HCT116 (cell line): ENCODE measurements around the gene SUPT5H. TPM values are rescaled to one million over a fixed set of nuclear protein-coding genes. Genes with fewer than 3 reads are reported as not detected.

Source experiments
- ATAC-seq: fragments of 200-7000 bp; cut with Tn5 transposase; 2 replicates; pipeline ENCODE4 v1.9.1; 2020; ENCODE audit warnings: mild to moderate bottlenecking, moderate library complexity
- BruUV-seq: library from RNA; stranded (reverse); fragments of 400-500 nt; replicated peaks from 2 replicates; lab custom pipeline; 2021; lab: Mats Ljungman, UMichigan
- CTCF ChIA-PET: fragments of 300-600 bp; sonication (Branson Sonifier 250); formaldehyde crosslinking; loops from one replicate; lab custom pipeline; 2021; ENCODE audit warnings: antibody characterized with exemption; lab: Charles Lee
- POLR2A ChIA-PET: fragments of 300-600, 350-600 bp; sonication (Branson Sonifier 250); formaldehyde crosslinking; loops from one replicate; lab custom pipeline; 2021; ENCODE audit warnings: antibody characterized with exemption; lab: Charles Lee
- RAD21 ChIA-PET, 2 experiments: fragments of 300-600 bp; sonication (Branson Sonifier 250); formaldehyde crosslinking; loops; one replicate each; lab custom pipeline; 2023; ENCODE audit warnings: low total read pairs in 2 of 2; ENCODE audit not compliant: uncharacterized antibody in 2 of 2, unreplicated experiment in 2 of 2, low non-redundant PET in 1 of 2; lab: Charles Lee
- DNase-seq: peaks from one replicate; pipeline ENCODE4 v3.0.0-alpha.2; 2010; ENCODE audit warnings: low read depth, low spot score
- H2AFZ ChIP-seq: fragments of 200-600 bp; shearing (Covaris generic), sonication (generic); 2 replicates; pipeline ENCODE4 v1.6.1; 2017; ENCODE audit warnings: low read depth, mixed run types, mixed read lengths, antibody characterized with exemption, low read length; ENCODE audit not compliant: poor library complexity, severe bottlenecking
- H3K27ac ChIP-seq: 2 replicates; pipeline ENCODE4 v1.5.1; 2012; ENCODE audit warnings: low read depth, low read length
- H3K27me3 ChIP-seq: fragments of 200-600 bp; sonication (generic); 2 replicates; pipeline ENCODE4 v1.6.1; 2016; ENCODE audit warnings: mixed run types, low read length, mixed read lengths; ENCODE audit not compliant: insufficient read depth
- H3K36me3 ChIP-seq, 2 experiments: fragments of 200-500 bp in 1 of 2; fragments of 200-600 bp in 1 of 2; sonication (Bioruptor generic) in 1 of 2; sonication (generic) in 1 of 2; 2 replicates each; pipeline versions ENCODE4 v1.5.1 to v1.6.1; 2014 to 2016; ENCODE audit warnings: low read length in 2 of 2, inconsistent platforms in 1 of 2, mixed read lengths in 1 of 2, mixed run types in 1 of 2; ENCODE audit not compliant: insufficient read depth in 2 of 2, control insufficient read depth in 1 of 2
- H3K4me1 ChIP-seq, 2 experiments: fragments of 200-600 bp in 1 of 2; sonication (generic) in 1 of 2; 2 replicates each; pipeline versions ENCODE4 v1.5.1 to v1.6.1; 2012 to 2017; ENCODE audit warnings: low read length in 2 of 2, inconsistent platforms in 1 of 2, mild to moderate bottlenecking in 1 of 2, mixed read lengths in 1 of 2, mixed run types in 1 of 2, moderate library complexity in 1 of 2; ENCODE audit not compliant: insufficient read depth in 2 of 2, control insufficient read depth in 1 of 2
- H3K4me2 ChIP-seq: fragments of 200-600 bp; sonication (generic); 2 replicates; pipeline ENCODE4 v1.6.1; 2017; ENCODE audit warnings: mixed run types, low read length, mixed read lengths
- H3K4me3 ChIP-seq, 2 experiments: fragments of 200-600 bp in 1 of 2; sonication (generic) in 1 of 2; replicated peaks in 1 of 2; 2 replicates each; pipeline ENCODE4 v1.5.1; 2011 to 2016; ENCODE audit warnings: low read length in 2 of 2, control low read depth in 1 of 2, low read depth in 1 of 2, mild to moderate bottlenecking in 1 of 2, mixed read lengths in 1 of 2, mixed run types in 1 of 2
- H3K79me2 ChIP-seq: fragments of 200-600 bp; sonication (generic); 2 replicates; pipeline ENCODE4 v1.6.1; 2017; ENCODE audit warnings: mild to moderate bottlenecking, mixed run types, low read length, moderate library complexity, mixed read lengths; ENCODE audit not compliant: insufficient read depth
- H3K9ac ChIP-seq: fragments of 200-600 bp; sonication (generic); 2 replicates; pipeline ENCODE4 v1.6.1; 2016; ENCODE audit warnings: low read length, mixed read lengths
- H3K9me2 ChIP-seq: fragments of 200-600 bp; sonication (generic), shearing (Covaris generic); 2 replicates; pipeline ENCODE4 v1.6.1; 2017; ENCODE audit warnings: mixed run types, mild to moderate bottlenecking, moderate library complexity; ENCODE audit not compliant: insufficient read depth
- H3K9me3 ChIP-seq, 2 experiments: fragments of 200-500 bp in 1 of 2; fragments of 200-600 bp in 1 of 2; sonication (Bioruptor generic) in 1 of 2; sonication (generic) in 1 of 2; 2 replicates each; pipeline ENCODE4 v1.6.1; 2014 to 2017; ENCODE audit warnings: low read length in 2 of 2, mixed read lengths in 2 of 2, inconsistent platforms in 1 of 2, low read depth in 1 of 2, mild to moderate bottlenecking in 1 of 2, mixed run types in 1 of 2, moderate library complexity in 1 of 2; ENCODE audit not compliant: control insufficient read depth in 1 of 2, insufficient read depth in 1 of 2
- H4K20me1 ChIP-seq: fragments of 200-600 bp; sonication (generic), shearing (Covaris generic); 2 replicates; pipeline ENCODE4 v1.6.1; 2017; ENCODE audit warnings: mixed run types, mild to moderate bottlenecking, moderate library complexity; ENCODE audit not compliant: insufficient read depth
- ATF3 ChIP-seq: IDR thresholded peaks from 2 replicates; pipeline ENCODE4 v1.6.1; 2012
- CEBPB ChIP-seq: IDR thresholded peaks from 2 replicates; pipeline ENCODE4 v1.6.1; 2012; ENCODE audit warnings: low read depth
- EGR1 ChIP-seq: IDR thresholded peaks from 2 replicates; pipeline ENCODE4 v1.6.1; 2012; ENCODE audit warnings: low read depth
- ELF1 ChIP-seq: IDR thresholded peaks from 2 replicates; pipeline ENCODE4 v1.6.1; 2012; ENCODE audit warnings: low read depth, borderline replicate concordance
- EZH2 ChIP-seq: fragments of 200-600 bp; sonication (generic); IDR thresholded peaks from 2 replicates; pipeline ENCODE4 v1.6.1; 2017; ENCODE audit warnings: antibody characterized with exemption, mixed run types
- EZH2phosphoT487 ChIP-seq: fragments of 200-600 bp; IDR thresholded peaks from 2 replicates; pipeline ENCODE4 v1.6.1; 2018; ENCODE audit warnings: antibody characterized with exemption, borderline replicate concordance
- FOSL1 ChIP-seq: IDR thresholded peaks from 2 replicates; pipeline ENCODE4 v1.6.1; 2012; ENCODE audit warnings: low read depth
- JUND ChIP-seq: IDR thresholded peaks from 2 replicates; pipeline ENCODE4 v1.6.1; 2012
- POLR2AphosphoS5 ChIP-seq: IDR thresholded peaks from 2 replicates; pipeline ENCODE4 v1.6.1; 2011; ENCODE audit warnings: mild to moderate bottlenecking, low read depth, low read length, moderate library complexity
- RAD21 ChIP-seq: IDR thresholded peaks from 2 replicates; pipeline ENCODE4 v1.6.1; 2012; ENCODE audit warnings: low read depth, mild to moderate bottlenecking
- SIN3A ChIP-seq: IDR thresholded peaks from 2 replicates; pipeline ENCODE4 v1.6.1; 2012; ENCODE audit warnings: low read depth
- SP1 ChIP-seq: IDR thresholded peaks from 2 replicates; pipeline ENCODE4 v1.6.1; 2012; ENCODE audit warnings: low read depth
- SRF ChIP-seq: IDR thresholded peaks from 2 replicates; pipeline ENCODE4 v1.6.1; 2012; ENCODE audit warnings: low read depth
- TCF7L2 ChIP-seq: IDR thresholded peaks from 2 replicates; pipeline ENCODE4 v1.7.0; 2011; ENCODE audit warnings: borderline replicate concordance, inconsistent platforms; ENCODE audit not compliant: insufficient read depth, insufficient read length; ENCODE audit errors: extremely low read depth
- YY1 ChIP-seq: IDR thresholded peaks from 2 replicates; pipeline ENCODE4 v1.6.1; 2011; ENCODE audit warnings: low read length, low read depth, moderate library complexity, mild to moderate bottlenecking; ENCODE audit not compliant: insufficient replicate concordance; ENCODE audit errors: extremely low read depth
- ZBTB33 ChIP-seq: IDR thresholded peaks from 2 replicates; pipeline ENCODE4 v1.6.1; 2011; ENCODE audit warnings: mild to moderate bottlenecking, low read length, moderate library complexity; ENCODE audit not compliant: insufficient replicate concordance; ENCODE audit errors: extremely low read depth
- ZFX ChIP-seq: fragments of 450-650 bp; IDR thresholded peaks from 2 replicates; pipeline ENCODE4 v1.6.1; 2017
- ZNF274 ChIP-seq: fragments of 200-500 bp; sonication (Bioruptor generic); IDR thresholded peaks from 2 replicates; pipeline ENCODE4 v1.6.1; 2014; ENCODE audit warnings: mild to moderate bottlenecking, low read depth, low read length, inconsistent platforms
- intact Hi-C: fragments of 100-400 bp; cut with micrococcal nuclease; formaldehyde crosslinking; loops from 2 replicates; pipeline ENCODE4 v1.10.0; 2022
- total RNA-seq: library from RNA; stranded (reverse); gene quantifications from one replicate; pipeline ENCODE4 v1.2.1, GENCODE V29; 2021; ENCODE audit not compliant: unreplicated experiment
- TF ChIP-seq, protein P1 (sequence below), 3 experiments: fragments of 200-600 bp in 1 of 3; sonication (generic) in 1 of 3; IDR thresholded peaks in 2 of 3; conservative IDR thresholded peaks in 1 of 3; 2 replicates each; pipeline ENCODE4 v1.5.1; 2012 to 2017; ENCODE audit warnings: low read depth in 2 of 3, low read length in 2 of 3, antibody characterized with exemption in 1 of 3, borderline replicate concordance in 1 of 3, control low read depth in 1 of 3, mild to moderate bottlenecking in 1 of 3, mixed read lengths in 1 of 3, mixed run types in 1 of 3, moderate library complexity in 1 of 3; ENCODE audit not compliant: insufficient read depth in 1 of 3
- TF ChIP-seq, protein P2 (sequence below): IDR thresholded peaks from 2 replicates; pipeline ENCODE4 v1.6.1; 2012; ENCODE audit warnings: low read depth

The SUPT5H gene
- total RNA-seq, 1 experiment from 2014 or later: 120 TPM

GRCh38 chr19:39507715-39508364 lies 62.5 kb downstream of the SUPT5H start:
- RAD21 ChIA-PET: no interaction called here
- H3K4me2 ChIP-seq: no peak overlapping the region
- no peak overlapping the region for H3K9ac ChIP-seq
- CTCF ChIA-PET: no interaction called here
- no peaks in the 10 kb centered on the region for H3K27me3 ChIP-seq
- DNase-seq (no peak), ATAC-seq (no peak)
- H3K4me1 ChIP-seq: peaks cover 0 to 3% of the 10 kb centered on the region in 2 experiments; a peak in 1 of 4 replicates
- BruUV-seq: no TSS peak
- H2AFZ ChIP-seq: no peak overlapping the region
- no peaks in the 10 kb centered on the region for H3K79me2 ChIP-seq
- H4K20me1 ChIP-seq: no peaks in the 10 kb centered on the region
- POLR2A ChIA-PET: no interaction called here
- H3K4me3 ChIP-seq: no peak overlapping the region
- H3K9me2 ChIP-seq: no peaks in the 10 kb centered on the region
- H3K9me3 ChIP-seq: no peaks in the 10 kb centered on the region
- intact Hi-C loops: no loop called here
- H3K27ac ChIP-seq: no peak overlapping the region
- no peaks in the 10 kb centered on the region for H3K36me3 ChIP-seq
- TF ChIP-seq RAD21 (no peak), ELF1 (no peak), POLR2AphosphoS5 (no peak), EZH2 (no peak), ATF3 (no peak), SP1 (no peak), ZBTB33 (no peak), EZH2phosphoT487 (no peak), SIN3A (no peak), JUND (no peak), EGR1 (no peak), ZNF274 (no peak), ZFX (no peak), CEBPB (no peak), YY1 (no peak), TCF7L2 (no peak), SRF (no peak), FOSL1 (no peak)
- TF ChIP-seq, protein P1, sequence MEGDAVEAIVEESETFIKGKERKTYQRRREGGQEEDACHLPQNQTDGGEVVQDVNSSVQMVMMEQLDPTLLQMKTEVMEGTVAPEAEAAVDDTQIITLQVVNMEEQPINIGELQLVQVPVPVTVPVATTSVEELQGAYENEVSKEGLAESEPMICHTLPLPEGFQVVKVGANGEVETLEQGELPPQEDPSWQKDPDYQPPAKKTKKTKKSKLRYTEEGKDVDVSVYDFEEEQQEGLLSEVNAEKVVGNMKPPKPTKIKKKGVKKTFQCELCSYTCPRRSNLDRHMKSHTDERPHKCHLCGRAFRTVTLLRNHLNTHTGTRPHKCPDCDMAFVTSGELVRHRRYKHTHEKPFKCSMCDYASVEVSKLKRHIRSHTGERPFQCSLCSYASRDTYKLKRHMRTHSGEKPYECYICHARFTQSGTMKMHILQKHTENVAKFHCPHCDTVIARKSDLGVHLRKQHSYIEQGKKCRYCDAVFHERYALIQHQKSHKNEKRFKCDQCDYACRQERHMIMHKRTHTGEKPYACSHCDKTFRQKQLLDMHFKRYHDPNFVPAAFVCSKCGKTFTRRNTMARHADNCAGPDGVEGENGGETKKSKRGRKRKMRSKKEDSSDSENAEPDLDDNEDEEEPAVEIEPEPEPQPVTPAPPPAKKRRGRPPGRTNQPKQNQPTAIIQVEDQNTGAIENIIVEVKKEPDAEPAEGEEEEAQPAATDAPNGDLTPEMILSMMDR (IDR thresholded peaks at IDR 0.05 in 2 of 3, conservative IDR thresholded peaks at IDR 0.05 in 1 of 3; ENCODE audit: borderline replicate concordance in 1 of 3, insufficient read depth in 1 of 3, low read depth in 2 of 3, low read length in 2 of 3): no peak
- TF ChIP-seq, protein P2, sequence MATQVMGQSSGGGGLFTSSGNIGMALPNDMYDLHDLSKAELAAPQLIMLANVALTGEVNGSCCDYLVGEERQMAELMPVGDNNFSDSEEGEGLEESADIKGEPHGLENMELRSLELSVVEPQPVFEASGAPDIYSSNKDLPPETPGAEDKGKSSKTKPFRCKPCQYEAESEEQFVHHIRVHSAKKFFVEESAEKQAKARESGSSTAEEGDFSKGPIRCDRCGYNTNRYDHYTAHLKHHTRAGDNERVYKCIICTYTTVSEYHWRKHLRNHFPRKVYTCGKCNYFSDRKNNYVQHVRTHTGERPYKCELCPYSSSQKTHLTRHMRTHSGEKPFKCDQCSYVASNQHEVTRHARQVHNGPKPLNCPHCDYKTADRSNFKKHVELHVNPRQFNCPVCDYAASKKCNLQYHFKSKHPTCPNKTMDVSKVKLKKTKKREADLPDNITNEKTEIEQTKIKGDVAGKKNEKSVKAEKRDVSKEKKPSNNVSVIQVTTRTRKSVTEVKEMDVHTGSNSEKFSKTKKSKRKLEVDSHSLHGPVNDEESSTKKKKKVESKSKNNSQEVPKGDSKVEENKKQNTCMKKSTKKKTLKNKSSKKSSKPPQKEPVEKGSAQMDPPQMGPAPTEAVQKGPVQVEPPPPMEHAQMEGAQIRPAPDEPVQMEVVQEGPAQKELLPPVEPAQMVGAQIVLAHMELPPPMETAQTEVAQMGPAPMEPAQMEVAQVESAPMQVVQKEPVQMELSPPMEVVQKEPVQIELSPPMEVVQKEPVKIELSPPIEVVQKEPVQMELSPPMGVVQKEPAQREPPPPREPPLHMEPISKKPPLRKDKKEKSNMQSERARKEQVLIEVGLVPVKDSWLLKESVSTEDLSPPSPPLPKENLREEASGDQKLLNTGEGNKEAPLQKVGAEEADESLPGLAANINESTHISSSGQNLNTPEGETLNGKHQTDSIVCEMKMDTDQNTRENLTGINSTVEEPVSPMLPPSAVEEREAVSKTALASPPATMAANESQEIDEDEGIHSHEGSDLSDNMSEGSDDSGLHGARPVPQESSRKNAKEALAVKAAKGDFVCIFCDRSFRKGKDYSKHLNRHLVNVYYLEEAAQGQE: no peak
